Body of pancreas (tissue), 4 donors: ENCODE measurements around the gene CHD8. TPM values are rescaled to one million over a fixed set of nuclear protein-coding genes. Genes with fewer than 3 reads are reported as not detected.

ENCODE experiments used
- ATAC-seq: fragments of 150-250 bp; one replicate; pipeline ENCODE4 v1.9.1; 2016
- DNase-seq, 4 donors: peaks; one replicate each; pipeline ENCODE4 v3.0.0-alpha.2; 2019
- H3K27ac ChIP-seq, 4 donors: fragments of 200-600 bp; sonication (generic); 1 replicate in 3 of 4; 2 replicates in 1 of 4; pipeline versions ENCODE4 v1.5.1 to v1.6.1; 2016 to 2019; ENCODE audit warnings: mild to moderate bottlenecking in 1 of 4, mixed read lengths in 1 of 4, moderate library complexity in 1 of 4
- H3K27me3 ChIP-seq, 2 donors: fragments of 200-600 bp; sonication (generic); one replicate each; pipeline ENCODE4 v1.6.0; 2016; ENCODE audit warnings: mild to moderate bottlenecking in 1 of 2
- H3K36me3 ChIP-seq, 2 donors: fragments of 200-600 bp; sonication (generic); replicated peaks in 1 of 2; 2 replicates each; pipeline ENCODE4 v1.5.1; 2016; ENCODE audit warnings: low read depth in 2 of 2; ENCODE audit not compliant: insufficient read depth in 1 of 2
- H3K4me1 ChIP-seq: fragments of 200-600 bp; sonication (generic); one replicate; pipeline ENCODE4 v1.6.0; 2016
- H3K4me3 ChIP-seq, 2 donors: fragments of 200-600 bp; sonication (generic); 1 replicate in 1 of 2; 2 replicates in 1 of 2; pipeline ENCODE4 v1.5.1; 2016 to 2019
- H3K9me3 ChIP-seq, 3 donors: fragments of 200-600 bp; sonication (generic); 1 replicate in 2 of 3; 2 replicates in 1 of 3; pipeline ENCODE4 v1.5.1; 2016
- POLR2A ChIP-seq, 3 donors: fragments of 450-650 bp; IDR thresholded peaks; one replicate each; pipeline ENCODE4 v1.6.1; 2016; ENCODE audit warnings: antibody characterized with exemption in 3 of 3, mild to moderate bottlenecking in 2 of 3
- WGBS, 2 donors: methylation state at CpG; one replicate each; pipeline ENCODE4 v1.1.5; 2017; 5-methylcytosine and 5-hydroxymethylcytosine counted together
- intact Hi-C: fragments of 100-400 bp; cut with DNase I; formaldehyde crosslinking; loops from one replicate; pipeline ENCODE4 v1.15.1; 2023
- total RNA-seq, 2 donors: library from RNA; depleted of rRNA; stranded (reverse); fragments of >200 nt; gene quantifications; one replicate each; pipeline ENCODE4 v1.1.0, GENCODE V29; 2016
- TF ChIP-seq, protein P1 (sequence below), 7 experiments: fragments of 450-650 bp in 4 of 7; fragments of 200-600 bp in 3 of 7; sonication (generic) in 3 of 7; IDR thresholded peaks; one replicate each; pipeline ENCODE4 v1.5.1; 2016 to 2019; ENCODE audit warnings: antibody characterized with exemption in 7 of 7

Gene CHD8
- total RNA-seq, 2 donors from 2014 or later: 33.2 to 72.2 TPM

DNA sequence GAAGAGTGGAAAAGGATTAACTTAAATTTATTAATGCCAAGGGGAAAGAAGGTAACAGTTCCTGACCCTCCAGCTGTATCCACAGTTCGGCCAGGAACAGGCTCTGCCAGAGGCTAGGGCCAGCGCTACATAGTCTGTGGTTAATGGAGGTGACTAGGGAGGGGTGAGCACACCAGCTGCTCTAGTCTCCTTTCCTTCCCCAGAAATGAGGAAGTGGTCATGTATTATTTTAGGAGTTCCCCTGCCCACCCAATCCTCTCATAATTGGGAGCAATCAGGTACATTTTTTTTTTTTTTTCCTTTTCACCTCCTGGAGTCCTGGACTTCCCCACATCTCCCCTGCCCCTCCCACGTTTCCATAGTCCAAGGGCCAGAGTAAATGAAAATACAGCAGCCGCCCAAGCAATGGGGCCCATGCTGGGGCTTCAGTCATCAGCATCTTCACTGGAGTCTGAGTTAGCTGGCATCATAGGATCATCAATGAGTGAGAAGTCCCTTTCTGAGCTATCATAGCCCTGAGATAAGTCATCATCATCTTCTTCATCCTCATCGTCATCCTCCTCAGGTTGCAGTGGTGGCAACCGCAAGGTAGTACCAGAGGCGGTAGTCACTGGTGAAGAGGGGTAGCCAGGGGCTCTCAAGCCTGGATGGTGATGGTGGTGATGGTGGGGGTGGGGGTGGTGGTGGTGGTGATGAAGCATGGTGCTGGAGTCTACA lies 70.6 kb downstream of the CHD8 start:
- H3K36me3 ChIP-seq: peaks cover 0 to 9% of the 10 kb centered on the region in 2 donors
- peak overlapping the region in 1 of 4 donors; percentile 89 for H3K27ac ChIP-seq
- no peaks in the 10 kb centered on the region for H3K9me3 ChIP-seq
- no peaks in the 10 kb centered on the region for H3K27me3 ChIP-seq
- DNase-seq (peak in 1 of 4 donors; percentile 7), ATAC-seq (no peak)
- WGBS, 2 donors: 77 to 90% methylated on average over 7 of the region's 7 CpGs
- H3K4me3 ChIP-seq: no peak overlapping the region
- intact Hi-C loops: no loop called here
- TF ChIP-seq, protein P1, sequence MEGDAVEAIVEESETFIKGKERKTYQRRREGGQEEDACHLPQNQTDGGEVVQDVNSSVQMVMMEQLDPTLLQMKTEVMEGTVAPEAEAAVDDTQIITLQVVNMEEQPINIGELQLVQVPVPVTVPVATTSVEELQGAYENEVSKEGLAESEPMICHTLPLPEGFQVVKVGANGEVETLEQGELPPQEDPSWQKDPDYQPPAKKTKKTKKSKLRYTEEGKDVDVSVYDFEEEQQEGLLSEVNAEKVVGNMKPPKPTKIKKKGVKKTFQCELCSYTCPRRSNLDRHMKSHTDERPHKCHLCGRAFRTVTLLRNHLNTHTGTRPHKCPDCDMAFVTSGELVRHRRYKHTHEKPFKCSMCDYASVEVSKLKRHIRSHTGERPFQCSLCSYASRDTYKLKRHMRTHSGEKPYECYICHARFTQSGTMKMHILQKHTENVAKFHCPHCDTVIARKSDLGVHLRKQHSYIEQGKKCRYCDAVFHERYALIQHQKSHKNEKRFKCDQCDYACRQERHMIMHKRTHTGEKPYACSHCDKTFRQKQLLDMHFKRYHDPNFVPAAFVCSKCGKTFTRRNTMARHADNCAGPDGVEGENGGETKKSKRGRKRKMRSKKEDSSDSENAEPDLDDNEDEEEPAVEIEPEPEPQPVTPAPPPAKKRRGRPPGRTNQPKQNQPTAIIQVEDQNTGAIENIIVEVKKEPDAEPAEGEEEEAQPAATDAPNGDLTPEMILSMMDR (IDR thresholded peaks at IDR 0.05): no peak
- no peak for TF ChIP-seq POLR2A (IDR thresholded peaks at IDR 0.05)
- peaks cover 24% of the 10 kb centered on the region for H3K4me1 ChIP-seq

DNA sequence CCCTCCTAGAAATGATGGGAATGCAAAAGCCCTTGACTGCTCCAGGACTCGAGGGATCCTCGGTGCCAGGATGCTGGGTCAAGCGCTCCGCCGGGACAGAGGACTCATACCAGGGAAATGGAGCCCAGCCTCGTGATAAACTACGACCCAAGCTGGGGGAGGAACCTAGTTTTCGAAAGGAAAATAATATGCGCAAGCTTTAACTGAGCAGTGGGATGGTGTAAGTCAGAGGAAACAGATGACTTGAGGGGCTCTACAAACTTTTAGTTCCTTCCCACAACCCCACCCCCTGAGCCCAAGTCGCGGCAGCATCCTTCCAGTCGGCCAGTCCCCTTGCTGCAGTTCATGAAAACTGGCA lies 71.5 kb downstream of the CHD8 start:
- no peak for DNase-seq
- Histone ChIP-seq H3K27ac (peak overlapping the region; percentile 66 to 91 (median 82)), H3K4me3 (peak overlapping the region; percentile 42 to 47), H3K9me3 (no peaks in the 10 kb centered on the region), H3K27me3 (no peaks in the 10 kb centered on the region), H3K4me1 (peaks cover 24% of the 10 kb centered on the region), H3K36me3 (peaks cover 0 to 3% of the 10 kb centered on the region in 2 donors)
- 1 to 3% methylated on average over 4 to 12 of the region's 12 CpGs for WGBS, 2 donors
- TF ChIP-seq, protein P1 (IDR thresholded peaks at IDR 0.05): no peak
- TF ChIP-seq POLR2A (IDR thresholded peaks at IDR 0.05): no peak
- no peak for ATAC-seq
- intact Hi-C loops: no loop called here

DNA sequence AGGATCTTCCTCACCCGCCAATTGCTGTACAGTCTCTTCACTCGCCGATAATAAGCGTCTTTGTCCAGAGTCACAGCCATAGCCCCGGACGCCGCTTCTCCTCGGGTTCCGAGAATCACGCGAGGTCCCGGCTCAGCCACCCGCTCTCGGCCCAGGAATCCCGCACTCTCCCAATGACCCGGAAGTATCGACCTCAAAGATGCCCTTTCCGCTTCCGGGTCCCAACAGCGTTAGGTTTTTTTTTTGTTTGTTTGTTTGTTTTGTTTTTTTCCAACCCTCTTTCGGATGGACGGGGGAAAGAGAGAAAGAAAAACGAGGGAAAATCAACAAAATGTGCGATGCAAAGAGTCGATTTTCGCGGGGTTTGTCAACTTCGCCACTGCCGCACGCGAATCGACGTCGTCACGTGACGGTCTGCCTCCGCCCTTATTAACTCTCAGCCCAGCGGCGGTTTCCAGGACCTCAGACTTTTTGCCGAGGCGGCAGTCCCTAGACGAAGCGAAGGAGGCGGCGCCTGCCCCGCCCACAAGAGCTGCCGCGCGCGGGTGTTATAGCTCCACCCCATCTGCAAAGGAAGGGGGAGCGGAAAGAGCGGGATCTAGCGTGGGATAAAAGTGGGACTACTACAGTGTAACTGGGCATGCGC lies 72.0 kb downstream of the CHD8 start, which contains the start of gene SUPT16H:
TSS of gene SUPT16H (minus strand) at position 172 of the 646 bp plus-strand sequence. CDS start at position 80, 92 bp downstream.
- DNase-seq (peak; percentile 92 to 96 (median 95)), ATAC-seq (peak; percentile 98)
- Histone ChIP-seq H3K36me3 (peaks cover 0 to 3% of the 10 kb centered on the region in 2 donors), H3K4me1 (peaks cover 24% of the 10 kb centered on the region), H3K4me3 (peak within 1 kb of the TSS; percentile 42 to 47), H3K27me3 (no peaks in the 10 kb centered on the region), H3K27ac (peak within 1 kb of the TSS; percentile 66 to 91 (median 82)), H3K9me3 (no peaks in the 10 kb centered on the region)
- intact Hi-C loops: no loop called here
- 0% methylated on average over 53 to 54 of the region's 54 CpGs for WGBS, 2 donors
- TF ChIP-seq, protein P1 (IDR thresholded peaks at IDR 0.05): peak in 2 of 7 experiments; percentile 8 to 18
- TF ChIP-seq POLR2A (IDR thresholded peaks at IDR 0.05): peak in 2 of 3 donors; percentile 63 to 66

DNA sequence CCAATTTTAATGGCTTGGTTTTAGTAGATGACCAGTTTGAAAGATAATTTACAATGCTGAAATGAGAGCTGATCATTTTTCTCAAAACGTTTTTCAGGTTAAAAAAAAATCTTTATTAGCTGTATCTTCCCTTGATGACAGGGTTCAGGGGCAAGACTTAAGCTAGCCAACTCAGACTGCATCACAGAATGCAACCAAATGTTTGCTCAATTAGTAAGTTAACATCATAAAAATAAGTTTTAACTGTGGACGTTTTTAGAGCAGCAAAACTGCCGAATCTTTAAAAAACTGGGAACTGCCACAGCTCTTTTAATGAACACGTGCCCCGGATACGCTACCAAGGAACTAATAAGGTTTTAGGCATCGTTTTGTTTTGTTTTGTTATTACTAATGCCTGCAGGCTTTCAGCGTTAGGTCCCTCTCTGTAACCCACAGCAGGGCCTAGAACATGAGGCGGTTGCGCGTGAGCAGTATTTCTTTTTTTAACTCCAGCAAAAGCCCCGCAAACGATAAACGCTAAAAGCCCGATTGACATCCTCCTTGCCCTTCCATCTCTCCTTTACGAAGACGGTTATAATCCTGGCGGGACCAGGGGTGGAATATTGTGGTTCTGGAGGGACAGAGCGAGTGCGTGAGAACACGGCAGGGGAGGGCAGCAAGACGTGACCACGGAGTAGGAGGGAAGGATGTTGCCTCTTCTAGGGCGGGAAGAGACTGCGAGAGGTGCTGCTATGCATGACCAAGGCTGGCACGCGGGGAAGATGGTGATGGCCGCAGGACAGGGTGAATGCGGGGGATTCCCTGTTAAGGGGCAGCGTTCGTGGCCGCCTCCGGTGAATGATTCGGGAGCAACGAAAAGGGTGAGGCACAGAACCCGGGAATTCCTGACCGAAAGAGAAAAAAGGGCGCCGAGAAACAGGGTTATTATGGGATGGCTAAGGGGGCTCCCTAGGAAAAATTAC lies 72.8 kb downstream of the CHD8 start:
- intact Hi-C loops: no loop called here
- TF ChIP-seq, protein P1 (IDR thresholded peaks at IDR 0.05): no peak
- TF ChIP-seq POLR2A (IDR thresholded peaks at IDR 0.05): no peak
- Histone ChIP-seq H3K27ac (peak overlapping the region; percentile 66 to 91 (median 82)), H3K27me3 (no peaks in the 10 kb centered on the region), H3K4me1 (peaks cover 24% of the 10 kb centered on the region), H3K4me3 (peak overlapping the region; percentile 42 to 47), H3K9me3 (no peaks in the 10 kb centered on the region), H3K36me3 (peaks cover 0 to 3% of the 10 kb centered on the region in 2 donors)
- peak; percentile 23 for ATAC-seq
- DNase-seq: peak; percentile 21 to 38 (median 32)
- WGBS, 2 donors: 0 to 1% methylated on average over 38 to 39 of the region's 39 CpGs
